ENCODE measurements around the gene PDZD7. TPM values are rescaled to one million over a fixed set of nuclear protein-coding genes. Genes with fewer than 3 reads are reported as not detected.

PDZD7 gene
- total and polyA plus RNA-seq, 9 of the 15 experiments (the other 6 are each of a cell fraction or from before 2014, with no cell fraction given): 0.04 to 0.24 (median 0.08) TPM; not detected in 3

- FAIRE-seq: no peak
- POLR2A ChIA-PET: interaction anchor here (0.7 kb wide), 2 partner anchors 19 to 35 kb away, joined by 3 read pairs; no protein-coding TSS in a partner anchor
- no peak overlapping the region for H3K4me2 ChIP-seq (ENCODE audit: insufficient read depth, low read length)
- H3K79me2 ChIP-seq (ENCODE audit: control insufficient read depth, insufficient read depth, low read length): no peaks in the 10 kb centered on the region
- no peak overlapping the region for H2AFZ ChIP-seq (ENCODE audit: low read depth, low read length)
- no peaks in the 10 kb centered on the region for H3K27me3 ChIP-seq (ENCODE audit: control insufficient read depth in 2 of 2, insufficient read depth in 2 of 2, low read length in 2 of 2)
- no TSS peak for BruUV-seq (replicated peaks)
- ATAC-seq: no peak
- WGBS (ENCODE audit: insufficient coverage, low coverage, missing lambda C conversion rate): 62% methylated on average over 4 of the region's 5 CpGs
- H3K36me3 ChIP-seq (ENCODE audit: control insufficient read depth, insufficient read depth, low read length): peaks cover 27% of the 10 kb centered on the region; the same call in 1 of the 3 replicates
- DNase-seq (ENCODE audit: extremely low read depth in 1 of 4, low spot score in 3 of 4): no peak
- H3K9me3 ChIP-seq (replicated peaks; ENCODE audit: control insufficient read depth, insufficient read depth, low read depth, low read length): no peaks in the 10 kb centered on the region
- no peak overlapping the region for H3K27ac ChIP-seq (ENCODE audit: extremely low read depth, low read depth, low read length)
- peaks cover 12 to 14% of the 10 kb centered on the region in 2 experiments for H3K4me1 ChIP-seq (replicated peaks in 1 of 2; ENCODE audit: control insufficient read depth in 2 of 2, insufficient read depth in 2 of 2, low read length in 2 of 2)
- intact Hi-C loops (cut with micrococcal nuclease): no loop called here
- H3K9me1 ChIP-seq (ENCODE audit: control insufficient read depth, insufficient read depth, low read length): no peaks in the 10 kb centered on the region
- no peak overlapping the region for H3K4me3 ChIP-seq
- in situ Hi-C loops (cut with MboI): no loop called here
- CTCF ChIA-PET (ENCODE audit: low intra/inter-chr PET ratio): no interaction called here
- H3K9ac ChIP-seq (ENCODE audit: insufficient read depth in 1 of 2, low read depth in 2 of 2, low read length in 2 of 2): no peak overlapping the region
- TF ChIP-seq KAT8 (IDR thresholded peaks at IDR 0.05; ENCODE audit: low read depth) (no peak), ZNF12 (CRISPR knock-in tag; IDR thresholded peaks at IDR 0.05) (0 out of 2 replicates have a peak, but pooled peaks have one; percentile 59), RBM25 (IDR thresholded peaks at IDR 0.05; ENCODE audit: low read depth, low read length, severe bottlenecking) (peak; percentile 73)
- H4K20me1 ChIP-seq (replicated peaks; ENCODE audit: control insufficient read depth, insufficient read depth, low read length): no peaks in the 10 kb centered on the region
Measured at GRCh38 chr10:100965820-100966219, 65.1 kb downstream of the PDZD7 start.

GRCh38 chr10:100963826-100964225 is 67.1 kb downstream of the PDZD7 start:
- ChIA-PET CTCF (ENCODE audit: low intra/inter-chr PET ratio) (no interaction called here), POLR2A (no interaction called here)
- in situ Hi-C loops (cut with MboI) (no loop called here), intact Hi-C loops (cut with micrococcal nuclease) (no loop called here)
- no peak overlapping the region for H2AFZ ChIP-seq (ENCODE audit: low read depth, low read length)
- WGBS (ENCODE audit: insufficient coverage, low coverage, missing lambda C conversion rate): 100% methylated on average over 1 of the region's 1 CpG
- H3K4me2 ChIP-seq (ENCODE audit: insufficient read depth, low read length): no peak overlapping the region
- DNase-seq (ENCODE audit: extremely low read depth in 1 of 4, low spot score in 3 of 4) (no peak), ATAC-seq (no peak), FAIRE-seq (no peak)
- H3K4me1 ChIP-seq (replicated peaks in 1 of 2; ENCODE audit: control insufficient read depth in 2 of 2, insufficient read depth in 2 of 2, low read length in 2 of 2): peaks cover 4 to 12% of the 10 kb centered on the region in 2 experiments
- H3K27me3 ChIP-seq (ENCODE audit: control insufficient read depth in 2 of 2, insufficient read depth in 2 of 2, low read length in 2 of 2): no peaks in the 10 kb centered on the region
- BruUV-seq (replicated peaks): no TSS peak
- H3K79me2 ChIP-seq (ENCODE audit: control insufficient read depth, insufficient read depth, low read length): no peaks in the 10 kb centered on the region
- no peaks in the 10 kb centered on the region for H3K9me1 ChIP-seq (ENCODE audit: control insufficient read depth, insufficient read depth, low read length)
- H3K9me3 ChIP-seq (replicated peaks; ENCODE audit: control insufficient read depth, insufficient read depth, low read depth, low read length): no peaks in the 10 kb centered on the region
- H3K4me3 ChIP-seq: no peak overlapping the region
- peaks cover 39% of the 10 kb centered on the region; the same call in 1 of the 3 replicates for H3K36me3 ChIP-seq (ENCODE audit: control insufficient read depth, insufficient read depth, low read length)
- TF ChIP-seq SPI1 (IDR thresholded peaks at IDR 0.05; ENCODE audit: borderline replicate concordance, low read depth, low read length): no peak
- TF ChIP-seq NFE2L1 (tag; IDR thresholded peaks at IDR 0.05; ENCODE audit: borderline replicate concordance, low read depth): no peak
- TF ChIP-seq MAZ (CRISPR knock-in tag; conservative IDR thresholded peaks at IDR 0.05 in 1 of 2, IDR thresholded peaks at IDR 0.05 in 1 of 2): no peak
- TF ChIP-seq NRF1 (conservative IDR thresholded peaks at IDR 0.05 in 1 of 2, IDR thresholded peaks at IDR 0.05 in 1 of 2): no peak
- no peak for TF ChIP-seq NR4A1 (CRISPR knock-in tag; IDR thresholded peaks at IDR 0.05)
- no peak for TF ChIP-seq NR4A1 (tag; IDR thresholded peaks at IDR 0.05)
- TF ChIP-seq BRD4 (IDR thresholded peaks at IDR 0.05): no peak
- TF ChIP-seq HEY1 (CRISPR knock-in tag; IDR thresholded peaks at IDR 0.05; ENCODE audit: borderline replicate concordance): no peak
- no peaks in the 10 kb centered on the region for H4K20me1 ChIP-seq (replicated peaks; ENCODE audit: control insufficient read depth, insufficient read depth, low read length)
- H3K9ac ChIP-seq (ENCODE audit: insufficient read depth in 1 of 2, low read depth in 2 of 2, low read length in 2 of 2): no peak overlapping the region
- H3K27ac ChIP-seq (ENCODE audit: extremely low read depth, low read depth, low read length): no peak overlapping the region
